ENCODE measurements around the gene SLC25A47.

The SLC25A47 gene

DNA sequence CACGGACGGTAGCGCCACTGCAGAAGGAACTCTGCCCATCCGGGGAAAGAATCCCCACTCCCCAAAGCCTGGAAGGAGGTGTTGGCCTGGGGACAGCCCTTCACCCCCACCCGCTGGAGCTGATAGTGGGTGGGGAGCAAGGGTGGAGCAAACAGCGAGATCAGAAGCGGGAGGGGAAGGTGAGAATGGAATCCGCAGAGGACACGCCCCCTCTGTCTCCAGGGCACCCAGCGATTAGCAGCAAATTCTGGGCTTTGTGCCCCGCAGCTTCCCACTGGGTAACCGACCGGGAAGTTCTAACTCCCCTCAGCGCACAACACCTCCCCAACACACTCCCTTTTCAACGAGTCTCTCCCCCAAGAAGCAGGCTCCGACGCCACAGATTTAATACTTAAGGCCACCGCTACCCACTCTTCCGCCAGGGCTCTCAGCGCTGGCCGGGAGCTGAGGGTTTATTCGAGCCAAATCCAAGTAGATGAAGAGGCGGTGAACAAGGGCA is 18.3 kb upstream of the SLC25A47 start:
- peak overlapping the region; percentile 89 for H3K4me3 ChIP-seq (ENCODE audit: low read length, poor library complexity, severe bottlenecking)
- H3K9ac ChIP-seq (ENCODE audit: low read depth, low read length, poor library complexity, severe bottlenecking): peak overlapping the region; percentile 81
- H3K27me3 ChIP-seq (ENCODE audit: insufficient read depth, low read length, poor library complexity, severe bottlenecking): no peaks in the 10 kb centered on the region
- peaks cover 45% of the 10 kb centered on the region for H3K4me1 ChIP-seq (ENCODE audit: insufficient read depth, low read length, poor library complexity, severe bottlenecking)
- no peaks in the 10 kb centered on the region for H3K36me3 ChIP-seq (ENCODE audit: insufficient read depth, low read length)
- peak overlapping the region; percentile 95 for H3K4me2 ChIP-seq (ENCODE audit: low read depth, low read length, poor library complexity, severe bottlenecking)
- H3K9me2 ChIP-seq (replicated peaks; ENCODE audit: low read depth, low read length): no peaks in the 10 kb centered on the region
- TF ChIP-seq, protein P1, sequence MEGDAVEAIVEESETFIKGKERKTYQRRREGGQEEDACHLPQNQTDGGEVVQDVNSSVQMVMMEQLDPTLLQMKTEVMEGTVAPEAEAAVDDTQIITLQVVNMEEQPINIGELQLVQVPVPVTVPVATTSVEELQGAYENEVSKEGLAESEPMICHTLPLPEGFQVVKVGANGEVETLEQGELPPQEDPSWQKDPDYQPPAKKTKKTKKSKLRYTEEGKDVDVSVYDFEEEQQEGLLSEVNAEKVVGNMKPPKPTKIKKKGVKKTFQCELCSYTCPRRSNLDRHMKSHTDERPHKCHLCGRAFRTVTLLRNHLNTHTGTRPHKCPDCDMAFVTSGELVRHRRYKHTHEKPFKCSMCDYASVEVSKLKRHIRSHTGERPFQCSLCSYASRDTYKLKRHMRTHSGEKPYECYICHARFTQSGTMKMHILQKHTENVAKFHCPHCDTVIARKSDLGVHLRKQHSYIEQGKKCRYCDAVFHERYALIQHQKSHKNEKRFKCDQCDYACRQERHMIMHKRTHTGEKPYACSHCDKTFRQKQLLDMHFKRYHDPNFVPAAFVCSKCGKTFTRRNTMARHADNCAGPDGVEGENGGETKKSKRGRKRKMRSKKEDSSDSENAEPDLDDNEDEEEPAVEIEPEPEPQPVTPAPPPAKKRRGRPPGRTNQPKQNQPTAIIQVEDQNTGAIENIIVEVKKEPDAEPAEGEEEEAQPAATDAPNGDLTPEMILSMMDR (conservative IDR thresholded peaks at IDR 0.05; ENCODE audit: low read length): no peak
- TF ChIP-seq EZH2phosphoT487 (IDR thresholded peaks at IDR 0.05; ENCODE audit: borderline replicate concordance): no peak
- no peaks in the 10 kb centered on the region for H3K9me3 ChIP-seq (ENCODE audit: insufficient read depth, low read depth, low read length)
- peaks cover 70% of the 10 kb centered on the region for H3K79me2 ChIP-seq (ENCODE audit: insufficient read depth, low read length)
- H4K20me1 ChIP-seq (ENCODE audit: insufficient read depth, low read length, poor library complexity, severe bottlenecking): peaks cover 34% of the 10 kb centered on the region
- H2AFZ ChIP-seq (ENCODE audit: low read length): peak overlapping the region; percentile 43; the same call in 1 of the 2 replicates
- H3F3A ChIP-seq (ENCODE audit: low read depth): no peaks in the 10 kb centered on the region

DNA sequence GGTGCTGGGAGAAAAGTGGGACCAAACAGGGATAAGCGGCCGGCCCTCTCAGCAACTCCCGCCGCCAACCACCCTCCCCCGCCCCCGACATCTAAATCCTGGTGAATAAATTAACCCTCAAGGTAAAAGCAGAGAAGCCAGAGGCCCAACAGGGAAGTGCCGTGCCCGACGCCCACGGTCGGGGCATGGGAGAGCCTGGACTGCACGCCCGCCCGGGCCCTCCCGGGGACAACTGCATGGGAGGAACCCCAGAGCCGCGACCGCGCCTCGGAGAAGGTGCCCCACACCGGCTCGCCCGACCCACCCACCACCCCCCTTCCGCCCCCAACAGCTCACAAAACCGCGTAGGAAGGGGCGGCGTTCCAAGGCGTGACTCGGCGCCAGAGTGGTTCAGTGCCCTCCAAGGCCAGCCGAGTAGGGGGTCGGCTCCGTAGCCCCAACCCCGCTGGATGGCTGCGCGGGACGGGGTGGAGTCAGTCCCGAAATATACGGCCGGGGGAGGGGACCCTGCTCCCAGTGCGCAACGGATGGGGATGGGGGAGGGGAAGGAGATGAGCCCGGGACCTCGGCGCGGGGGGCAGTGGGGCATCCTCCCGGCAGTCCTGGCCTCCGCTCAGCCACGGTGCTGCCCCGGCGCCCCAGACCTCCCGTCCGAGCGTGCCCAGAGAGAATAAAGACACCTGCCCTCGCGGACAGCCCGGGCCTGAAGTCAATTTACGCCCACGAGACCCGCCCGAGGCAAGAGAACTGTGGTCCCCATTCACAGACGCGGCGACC is 17.6 kb upstream of the SLC25A47 start:
- Histone ChIP-seq H3K4me3 (ENCODE audit: low read length, poor library complexity, severe bottlenecking) (peak overlapping the region; percentile 89), H2AFZ (ENCODE audit: low read length) (peak overlapping the region; percentile 43; the same call in 1 of the 2 replicates), H3K4me1 (ENCODE audit: insufficient read depth, low read length, poor library complexity, severe bottlenecking) (peaks cover 45% of the 10 kb centered on the region), H3K9me2 (replicated peaks; ENCODE audit: low read depth, low read length) (no peaks in the 10 kb centered on the region), H3K27me3 (ENCODE audit: insufficient read depth, low read length, poor library complexity, severe bottlenecking) (no peaks in the 10 kb centered on the region), H3K4me2 (ENCODE audit: low read depth, low read length, poor library complexity, severe bottlenecking) (peak overlapping the region; percentile 95), H4K20me1 (ENCODE audit: insufficient read depth, low read length, poor library complexity, severe bottlenecking) (peaks cover 31% of the 10 kb centered on the region), H3K9ac (ENCODE audit: low read depth, low read length, poor library complexity, severe bottlenecking) (peak overlapping the region; percentile 81), H3F3A (ENCODE audit: low read depth) (no peaks in the 10 kb centered on the region), H3K36me3 (ENCODE audit: insufficient read depth, low read length) (no peaks in the 10 kb centered on the region), H3K9me3 (ENCODE audit: insufficient read depth, low read depth, low read length) (no peaks in the 10 kb centered on the region), H3K79me2 (ENCODE audit: insufficient read depth, low read length) (peaks cover 66% of the 10 kb centered on the region)
- TF ChIP-seq EZH2phosphoT487 (IDR thresholded peaks at IDR 0.05; ENCODE audit: borderline replicate concordance): no peak
- TF ChIP-seq, protein P1 (conservative IDR thresholded peaks at IDR 0.05; ENCODE audit: low read length): no peak

DNA sequence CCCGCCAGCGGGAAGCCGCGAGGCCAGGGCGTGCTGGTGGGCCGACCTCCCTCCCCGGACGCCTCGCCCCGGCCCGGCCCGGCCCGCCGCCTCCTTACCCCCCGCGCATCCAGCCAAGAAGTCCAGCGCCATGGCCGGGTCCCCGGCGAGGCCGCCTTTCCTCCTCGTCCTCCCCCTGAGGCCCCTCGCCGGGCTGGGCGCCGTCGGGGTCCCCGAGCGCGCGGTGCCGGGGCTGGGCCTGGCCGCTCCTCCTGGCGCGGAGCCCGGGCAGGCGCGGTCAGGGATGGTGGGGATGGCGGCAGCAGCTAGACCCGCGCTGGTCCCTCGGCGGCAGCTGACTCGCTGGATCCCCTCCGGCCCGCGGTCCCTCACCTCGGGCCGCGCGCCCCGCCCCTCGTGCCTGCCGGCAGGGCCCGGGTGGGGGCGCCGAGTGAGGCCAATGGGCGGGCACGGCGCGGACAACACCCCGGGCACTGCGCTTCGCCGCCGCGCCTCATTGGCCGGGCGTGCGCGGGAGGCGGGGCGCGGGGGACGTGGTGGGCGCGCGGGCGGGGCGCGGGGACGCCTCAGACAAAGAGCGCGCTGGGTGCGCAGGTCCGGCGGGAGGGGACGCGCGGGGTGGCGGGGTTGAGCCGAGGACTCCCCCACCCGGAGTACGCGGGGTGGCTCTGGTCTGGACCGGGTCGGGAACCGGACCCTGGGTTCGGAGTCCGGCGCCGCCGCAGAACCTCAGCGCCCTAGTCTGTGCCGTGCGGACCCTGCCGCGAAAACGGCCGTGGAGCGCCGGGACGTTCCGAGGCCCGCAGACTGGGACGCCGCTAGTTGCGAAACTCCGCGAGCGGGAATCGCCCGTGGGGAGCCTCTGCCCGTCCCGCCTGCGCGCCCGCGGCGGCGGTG is 16.8 kb upstream of the SLC25A47 start, which contains the start of gene SLC25A29:
Gene SLC25A29 (minus strand): TSS at position 344 of the 897 bp plus-strand sequence. CDS start 212 bp downstream, at position 132.
- Histone ChIP-seq H3K9ac (ENCODE audit: low read depth, low read length, poor library complexity, severe bottlenecking) (peak within 1 kb of the TSS; percentile 97), H3K9me3 (ENCODE audit: insufficient read depth, low read depth, low read length) (no peaks in the 10 kb centered on the region), H4K20me1 (ENCODE audit: insufficient read depth, low read length, poor library complexity, severe bottlenecking) (peaks cover 31% of the 10 kb centered on the region), H3K4me1 (ENCODE audit: insufficient read depth, low read length, poor library complexity, severe bottlenecking) (peaks cover 45% of the 10 kb centered on the region), H3F3A (ENCODE audit: low read depth) (no peaks in the 10 kb centered on the region), H3K27me3 (ENCODE audit: insufficient read depth, low read length, poor library complexity, severe bottlenecking) (no peaks in the 10 kb centered on the region), H3K9me2 (replicated peaks; ENCODE audit: low read depth, low read length) (no peaks in the 10 kb centered on the region), H3K4me3 (ENCODE audit: low read length, poor library complexity, severe bottlenecking) (peak within 1 kb of the TSS; percentile 89), H3K4me2 (ENCODE audit: low read depth, low read length, poor library complexity, severe bottlenecking) (peak within 1 kb of the TSS; percentile 95), H2AFZ (ENCODE audit: low read length) (peak within 1 kb of the TSS; percentile 95), H3K36me3 (ENCODE audit: insufficient read depth, low read length) (no peaks in the 10 kb centered on the region), H3K79me2 (ENCODE audit: insufficient read depth, low read length) (peaks cover 65% of the 10 kb centered on the region)
- TF ChIP-seq, protein P1 (conservative IDR thresholded peaks at IDR 0.05; ENCODE audit: low read length): no peak
- no peak for TF ChIP-seq EZH2phosphoT487 (IDR thresholded peaks at IDR 0.05; ENCODE audit: borderline replicate concordance)
